Measurements from ENCODE around the gene DAAM1.

The DAAM1 gene

GRCh38 chr14:59292028-59292427 is 103.6 kb downstream of the DAAM1 start:
- Histone ChIP-seq H3K4me3 (ENCODE audit: low read length in 2 of 2) (no peak overlapping the region), H3K27me3 (ENCODE audit: control insufficient read depth in 3 of 3, insufficient read depth in 3 of 3, low read depth in 1 of 3, low read length in 3 of 3) (no peaks in the 10 kb centered on the region), H4K91ac (ENCODE audit: low read depth, low read length, poor library complexity) (no peak overlapping the region), H2BK5ac (ENCODE audit: low read length) (no peak overlapping the region), H3K79me1 (ENCODE audit: low read depth, low read length) (no peaks in the 10 kb centered on the region), H2BK120ac (ENCODE audit: low read depth, low read length) (no peak overlapping the region), H3K27ac (replicated peaks; ENCODE audit: low read length) (no peak overlapping the region), H3K9me3 (replicated peaks in 1 of 2; ENCODE audit: control insufficient read depth in 2 of 2, insufficient read depth in 1 of 2, low read depth in 1 of 2, low read length in 2 of 2) (no peaks in the 10 kb centered on the region), H2AK5ac (ENCODE audit: low read depth, low read length) (no peak overlapping the region), H2BK12ac (ENCODE audit: low read length) (no peak overlapping the region), H3K9ac (ENCODE audit: low read depth, low read length, poor library complexity) (no peak overlapping the region), H3K36me3 (replicated peaks in 1 of 2; ENCODE audit: control insufficient read depth in 2 of 2, insufficient read depth in 2 of 2, low read length in 2 of 2) (peaks cover 8 to 33% of the 10 kb centered on the region in 2 donors), H3K4me1 (ENCODE audit: control insufficient read depth in 2 of 2, insufficient read depth in 1 of 2, low read depth in 1 of 2, low read length in 2 of 2) (no peaks in the 10 kb centered on the region), H3K4me2 (ENCODE audit: insufficient read depth, low read length, poor library complexity, severe bottlenecking) (no peak overlapping the region), H3K4ac (ENCODE audit: low read length) (no peak overlapping the region), H4K8ac (ENCODE audit: low read depth, low read length) (no peak overlapping the region), H3K18ac (ENCODE audit: low read length) (no peak overlapping the region), H3K14ac (ENCODE audit: low read length) (no peak overlapping the region), H3K23ac (ENCODE audit: low read depth, low read length, poor library complexity) (no peak overlapping the region), H2AFZ (ENCODE audit: low read length) (no peak overlapping the region), H2BK15ac (ENCODE audit: low read length) (no peak overlapping the region)
- WGBS, 2 donors (ENCODE audit: extremely low coverage in 2 of 2, insufficient read length in 2 of 2, insufficient replicate concordance in 1 of 2) = no CpG with 5 or more reads among the region's 1 CpG
- no peak for DNase-seq (ENCODE audit: low spot score)

DNA sequence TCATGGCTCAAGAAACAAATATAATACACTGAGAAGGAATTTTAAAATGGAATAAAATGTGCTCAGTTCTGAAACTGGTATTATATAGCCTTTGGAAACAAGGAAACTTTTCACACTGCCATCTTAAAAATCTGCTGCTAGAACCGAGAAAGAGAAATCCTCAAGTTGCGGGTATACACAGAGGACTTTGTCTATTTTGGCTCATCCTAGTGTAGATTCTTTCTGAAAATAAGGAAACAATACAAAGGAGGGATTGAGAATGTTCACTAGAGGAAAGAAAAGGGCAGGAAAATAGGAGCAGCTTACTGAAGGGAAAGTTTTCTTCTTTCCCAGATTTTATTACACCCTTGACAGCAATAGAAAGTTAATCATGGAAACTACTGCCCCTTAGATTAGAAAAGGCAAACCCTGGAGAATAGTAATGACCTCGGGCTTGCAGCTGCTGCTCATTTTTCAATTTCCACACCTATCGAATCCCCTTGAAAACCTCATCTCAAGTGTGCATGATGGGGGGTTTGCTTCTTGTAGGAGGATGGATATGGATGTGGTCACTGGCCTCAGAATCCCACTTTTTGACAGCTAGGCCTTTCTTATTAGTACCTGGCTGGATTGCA is 104.6 kb downstream of the DAAM1 start:
- Histone ChIP-seq H2BK12ac (ENCODE audit: low read length) (no peak overlapping the region), H3K27me3 (ENCODE audit: control insufficient read depth in 3 of 3, insufficient read depth in 3 of 3, low read depth in 1 of 3, low read length in 3 of 3) (no peaks in the 10 kb centered on the region), H2BK120ac (ENCODE audit: low read depth, low read length) (no peak overlapping the region), H3K27ac (replicated peaks; ENCODE audit: low read length) (no peak overlapping the region), H3K4me1 (ENCODE audit: control insufficient read depth in 2 of 2, insufficient read depth in 1 of 2, low read depth in 1 of 2, low read length in 2 of 2) (no peaks in the 10 kb centered on the region), H2BK5ac (ENCODE audit: low read length) (no peak overlapping the region), H3K4ac (ENCODE audit: low read length) (no peak overlapping the region), H3K9ac (ENCODE audit: low read depth, low read length, poor library complexity) (no peak overlapping the region), H3K14ac (ENCODE audit: low read length) (no peak overlapping the region), H4K91ac (ENCODE audit: low read depth, low read length, poor library complexity) (no peak overlapping the region), H3K9me3 (replicated peaks in 1 of 2; ENCODE audit: control insufficient read depth in 2 of 2, insufficient read depth in 1 of 2, low read depth in 1 of 2, low read length in 2 of 2) (no peaks in the 10 kb centered on the region), H3K36me3 (replicated peaks in 1 of 2; ENCODE audit: control insufficient read depth in 2 of 2, insufficient read depth in 2 of 2, low read length in 2 of 2) (peaks cover 8 to 33% of the 10 kb centered on the region in 2 donors), H3K4me3 (ENCODE audit: low read length in 2 of 2) (no peak overlapping the region), H2AK5ac (ENCODE audit: low read depth, low read length) (no peak overlapping the region), H3K18ac (ENCODE audit: low read length) (no peak overlapping the region), H2AFZ (ENCODE audit: low read length) (no peak overlapping the region), H3K79me1 (ENCODE audit: low read depth, low read length) (no peaks in the 10 kb centered on the region), H2BK15ac (ENCODE audit: low read length) (no peak overlapping the region), H4K8ac (ENCODE audit: low read depth, low read length) (no peak overlapping the region), H3K23ac (ENCODE audit: low read depth, low read length, poor library complexity) (no peak overlapping the region), H3K4me2 (ENCODE audit: insufficient read depth, low read length, poor library complexity, severe bottlenecking) (no peak overlapping the region)
- WGBS, 2 donors (ENCODE audit: extremely low coverage in 2 of 2, insufficient read length in 2 of 2, insufficient replicate concordance in 1 of 2) = no CpG with 5 or more reads among the region's 4 CpGs
- no peak for DNase-seq (ENCODE audit: low spot score)

DNA sequence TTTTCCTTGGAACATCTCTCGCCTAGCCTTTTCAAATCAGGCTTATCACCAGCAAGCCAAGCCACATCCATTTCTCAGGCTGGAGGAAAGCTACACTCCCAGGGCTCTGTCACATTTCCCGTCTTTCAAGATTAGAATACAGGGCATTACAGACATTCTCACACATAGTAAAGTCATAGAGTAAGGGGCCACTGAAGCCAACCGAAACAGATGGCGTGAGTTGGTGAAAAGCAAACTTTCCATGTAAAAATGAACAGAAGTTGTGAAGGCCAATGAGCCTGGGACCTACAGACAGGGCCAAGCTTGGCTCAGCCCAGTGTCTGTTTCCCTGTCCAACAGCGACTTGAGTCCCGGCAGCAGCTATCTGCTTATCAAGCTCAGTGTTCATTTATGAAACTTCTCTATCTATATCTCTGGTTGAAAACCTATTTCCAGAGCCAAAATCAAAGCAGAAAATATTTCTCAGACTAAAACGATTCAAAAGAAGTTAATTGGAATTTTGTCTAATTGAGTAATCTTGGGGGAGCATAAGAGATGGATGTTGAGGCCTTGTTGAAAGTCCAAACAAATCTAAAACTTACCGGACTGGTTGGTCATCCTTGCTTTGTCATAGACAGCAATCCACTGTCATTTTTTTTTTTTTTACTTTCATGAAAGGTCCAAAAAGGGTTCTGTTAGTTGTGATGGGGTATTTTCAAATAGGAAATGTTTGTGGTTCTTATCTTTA is 105.6 kb downstream of the DAAM1 start:
- Histone ChIP-seq H3K9ac (ENCODE audit: low read depth, low read length, poor library complexity) (no peak overlapping the region), H4K8ac (ENCODE audit: low read depth, low read length) (no peak overlapping the region), H3K23ac (ENCODE audit: low read depth, low read length, poor library complexity) (no peak overlapping the region), H2BK15ac (ENCODE audit: low read length) (no peak overlapping the region), H3K4ac (ENCODE audit: low read length) (no peak overlapping the region), H3K36me3 (replicated peaks in 1 of 2; ENCODE audit: control insufficient read depth in 2 of 2, insufficient read depth in 2 of 2, low read length in 2 of 2) (peaks cover 8 to 33% of the 10 kb centered on the region in 2 donors), H4K91ac (ENCODE audit: low read depth, low read length, poor library complexity) (no peak overlapping the region), H3K9me3 (replicated peaks in 1 of 2; ENCODE audit: control insufficient read depth in 2 of 2, insufficient read depth in 1 of 2, low read depth in 1 of 2, low read length in 2 of 2) (no peaks in the 10 kb centered on the region), H3K4me1 (ENCODE audit: control insufficient read depth in 2 of 2, insufficient read depth in 1 of 2, low read depth in 1 of 2, low read length in 2 of 2) (no peaks in the 10 kb centered on the region), H3K14ac (ENCODE audit: low read length) (no peak overlapping the region), H2AK5ac (ENCODE audit: low read depth, low read length) (no peak overlapping the region), H3K79me1 (ENCODE audit: low read depth, low read length) (no peaks in the 10 kb centered on the region), H3K27ac (replicated peaks; ENCODE audit: low read length) (no peak overlapping the region), H3K27me3 (ENCODE audit: control insufficient read depth in 3 of 3, insufficient read depth in 3 of 3, low read depth in 1 of 3, low read length in 3 of 3) (no peaks in the 10 kb centered on the region), H2BK5ac (ENCODE audit: low read length) (no peak overlapping the region), H3K4me2 (ENCODE audit: insufficient read depth, low read length, poor library complexity, severe bottlenecking) (no peak overlapping the region), H2BK120ac (ENCODE audit: low read depth, low read length) (no peak overlapping the region), H3K18ac (ENCODE audit: low read length) (no peak overlapping the region), H3K4me3 (ENCODE audit: low read length in 2 of 2) (no peak overlapping the region), H2BK12ac (ENCODE audit: low read length) (no peak overlapping the region), H2AFZ (ENCODE audit: low read length) (no peak overlapping the region)
- no CpG with 5 or more reads among the region's 8 CpGs for WGBS, 2 donors (ENCODE audit: extremely low coverage in 2 of 2, insufficient read length in 2 of 2, insufficient replicate concordance in 1 of 2)
- DNase-seq (ENCODE audit: low spot score) = no peak

DNA sequence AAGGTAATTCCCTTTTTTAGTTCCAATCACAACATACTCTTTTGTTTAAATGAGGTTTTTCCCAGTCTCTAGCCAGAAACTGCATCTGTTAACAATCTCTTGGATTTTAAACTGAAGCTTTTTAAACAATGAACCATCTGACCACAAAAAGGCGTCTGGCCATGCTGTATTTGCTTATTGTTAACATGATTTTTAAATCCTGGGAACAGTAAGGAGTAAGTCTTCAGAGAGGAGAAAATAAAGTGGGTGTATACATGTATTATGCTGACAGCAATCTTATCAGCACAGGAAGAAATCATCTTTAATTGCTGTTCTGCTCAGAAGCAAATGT is 106.2 kb downstream of the DAAM1 start:
- Histone ChIP-seq H2BK12ac (ENCODE audit: low read length) (no peak overlapping the region), H2BK120ac (ENCODE audit: low read depth, low read length) (no peak overlapping the region), H3K14ac (ENCODE audit: low read length) (no peak overlapping the region), H3K9me3 (replicated peaks in 1 of 2; ENCODE audit: control insufficient read depth in 2 of 2, insufficient read depth in 1 of 2, low read depth in 1 of 2, low read length in 2 of 2) (no peaks in the 10 kb centered on the region), H3K27ac (replicated peaks; ENCODE audit: low read length) (no peak overlapping the region), H2AK5ac (ENCODE audit: low read depth, low read length) (no peak overlapping the region), H3K23ac (ENCODE audit: low read depth, low read length, poor library complexity) (no peak overlapping the region), H3K18ac (ENCODE audit: low read length) (no peak overlapping the region), H3K27me3 (ENCODE audit: control insufficient read depth in 3 of 3, insufficient read depth in 3 of 3, low read depth in 1 of 3, low read length in 3 of 3) (no peaks in the 10 kb centered on the region), H3K9ac (ENCODE audit: low read depth, low read length, poor library complexity) (no peak overlapping the region), H2AFZ (ENCODE audit: low read length) (no peak overlapping the region), H4K91ac (ENCODE audit: low read depth, low read length, poor library complexity) (no peak overlapping the region), H3K4me1 (ENCODE audit: control insufficient read depth in 2 of 2, insufficient read depth in 1 of 2, low read depth in 1 of 2, low read length in 2 of 2) (no peaks in the 10 kb centered on the region), H2BK15ac (ENCODE audit: low read length) (no peak overlapping the region), H2BK5ac (ENCODE audit: low read length) (no peak overlapping the region), H3K4ac (ENCODE audit: low read length) (no peak overlapping the region), H3K79me1 (ENCODE audit: low read depth, low read length) (no peaks in the 10 kb centered on the region), H4K8ac (ENCODE audit: low read depth, low read length) (no peak overlapping the region), H3K4me2 (ENCODE audit: insufficient read depth, low read length, poor library complexity, severe bottlenecking) (no peak overlapping the region), H3K4me3 (ENCODE audit: low read length in 2 of 2) (no peak overlapping the region), H3K36me3 (replicated peaks in 1 of 2; ENCODE audit: control insufficient read depth in 2 of 2, insufficient read depth in 2 of 2, low read length in 2 of 2) (peaks cover 8 to 33% of the 10 kb centered on the region in 2 donors)
- no peak for DNase-seq (ENCODE audit: low spot score)
- WGBS, 2 donors (ENCODE audit: extremely low coverage in 2 of 2, insufficient read length in 2 of 2, insufficient replicate concordance in 1 of 2) = no CpG with 5 or more reads among the region's 1 CpG
